AG09309 (cell line): Measurements from ENCODE around the gene PEX3.
"Not testable (repeated sequence)": the region's sequence is repeated elsewhere in the genome, so short reads cannot be mapped to it uniquely, and the experiment has no call there.

Source experiments
- DNase-seq: peaks from one replicate; pipeline ENCODE4 v3.0.0-alpha.2; 2010; ENCODE audit warnings: low read depth
- H3K4me3 ChIP-seq: 2 replicates; pipeline ENCODE4 v1.5.1; 2011; ENCODE audit warnings: mild to moderate bottlenecking, low read depth, low read length, moderate library complexity; ENCODE audit not compliant: control insufficient read depth
- CTCF ChIP-seq: IDR thresholded peaks from 2 replicates; pipeline ENCODE4 v1.5.1; 2011; ENCODE audit warnings: mild to moderate bottlenecking, low read depth, low read length, inconsistent platforms; ENCODE audit not compliant: insufficient read depth, control insufficient read depth; ENCODE audit errors: missing control alignments

Gene PEX3

GRCh38 chr6:143468026-143468425, 17.4 kb downstream of the PEX3 start:
- no peak overlapping the region for H3K4me3 ChIP-seq
- no peak for TF ChIP-seq CTCF
- DNase-seq, result no peak

DNA sequence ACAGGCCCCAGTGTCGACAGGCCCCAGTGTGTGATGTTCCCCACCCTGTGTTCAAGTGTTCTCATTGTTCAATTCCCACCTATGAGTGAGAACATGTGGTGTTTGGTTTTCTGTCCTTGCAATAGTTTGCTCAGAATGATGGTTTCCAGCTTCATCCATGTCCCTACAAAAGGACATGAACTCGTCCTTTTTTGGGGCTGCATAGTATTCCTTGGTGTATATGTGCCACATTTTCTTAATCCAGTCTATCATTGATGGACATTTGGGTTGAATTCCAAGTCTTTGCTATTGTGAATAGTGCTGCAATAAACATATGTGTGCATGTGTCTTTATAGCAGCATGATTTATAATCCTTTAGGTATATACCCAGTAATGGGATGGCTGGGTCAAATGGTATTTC, 18.2 kb downstream of the PEX3 start:
- not testable (repeated sequence) for H3K4me3 ChIP-seq, DNase-seq

GRCh38 chr6:143471822-143472221, 21.2 kb downstream of the PEX3 start:
- TF ChIP-seq CTCF, result no peak
- no peak for DNase-seq

GRCh38 chr6:143476545-143476944, 25.9 kb downstream of the PEX3 start:
- no peak for TF ChIP-seq CTCF
- no peak overlapping the region for H3K4me3 ChIP-seq
- DNase-seq, result no peak

More at GRCh38 chr6:143471822-143472221, 21.2 kb downstream of the PEX3 start:
- H3K4me3 ChIP-seq, result no peak overlapping the region

- DNase-seq, result no peak
- H3K4me3 ChIP-seq, result no peak overlapping the region
- no peak for TF ChIP-seq CTCF
These were observed 28.0 kb downstream of the PEX3 start for GRCh38 chr6:143478479-143479062.

DNA sequence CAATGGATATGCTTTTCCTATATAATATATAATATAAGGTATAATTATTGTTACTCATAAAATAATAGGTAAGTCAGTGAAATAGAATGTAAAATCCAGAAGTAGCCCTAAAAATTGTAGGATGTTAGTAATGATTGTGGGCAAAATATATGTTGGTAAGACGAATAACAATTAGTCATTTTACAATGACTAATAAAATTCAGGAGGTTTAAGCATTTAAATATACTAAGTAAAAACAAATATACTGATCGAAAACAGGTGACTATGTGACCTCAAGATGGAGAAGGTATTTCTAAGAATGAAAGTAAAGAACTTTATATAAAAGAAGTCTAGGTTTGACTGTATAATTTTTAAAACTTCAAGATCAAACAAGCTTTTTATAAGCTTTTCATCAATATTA, 32.0 kb downstream of the PEX3 start:
- no peak for TF ChIP-seq CTCF
- no peak for DNase-seq
- H3K4me3 ChIP-seq, result no peak overlapping the region

DNA sequence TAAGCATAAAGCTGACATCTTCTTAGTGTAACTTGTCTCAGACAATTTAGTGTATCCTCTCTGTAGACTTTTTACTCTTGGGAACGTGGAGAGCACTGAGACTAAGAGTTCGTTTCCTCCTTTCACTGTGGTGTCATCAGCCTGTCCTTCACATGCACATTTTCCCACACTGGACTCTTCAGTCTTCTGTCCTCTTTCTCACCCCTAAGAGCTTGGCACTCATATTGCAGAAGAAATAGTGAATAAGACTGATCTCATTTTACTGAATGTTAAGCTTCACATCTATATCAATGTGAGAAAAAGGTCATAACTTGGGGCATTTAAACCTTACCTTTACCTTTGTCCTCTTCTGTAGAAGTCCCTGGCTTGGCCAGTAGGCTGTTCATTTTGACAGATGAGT, 35.4 kb downstream of the PEX3 start:
- no peak for DNase-seq
- TF ChIP-seq CTCF, result no peak
- H3K4me3 ChIP-seq, result no peak overlapping the region
